Right ventricle myocardium inferior (tissue), 1 donor: ENCODE data around the gene PMEPA1. TPM values are rescaled to one million over a fixed set of nuclear protein-coding genes. Genes with fewer than 3 reads are reported as not detected.
A peak's percentile ranks its signal among the peaks of the same experiment; 100 is the strongest.

ENCODE experiments used
- ATAC-seq: fragments of 200-7000 bp; cut with Tn5 transposase; one replicate; pipeline ENCODE4 v1.9.1; 2020; ENCODE audit warnings: mild to moderate bottlenecking, moderate library complexity
- DNase-seq: peaks from one replicate; pipeline ENCODE4 v3.0.0; 2021; ENCODE audit errors: missing footprints
- intact Hi-C: fragments of 100-400 bp; cut with DNase I; formaldehyde crosslinking; loops from one replicate; pipeline ENCODE4 v1.11.0; 2022
- total RNA-seq: library from RNA; stranded (reverse); fragmentation: NEBNext Ultra II Directional; extraction: Animal tissue kit (Norgen Biotek cat#: 25700); gene quantifications from one replicate; pipeline ENCODE4 v1.2.1, GENCODE V29; 2021
- donor health status: DM: no; HTN: yes; CAD: no; lungs with severe emphysema.

The PMEPA1 gene
- total RNA-seq, 1 donor from 2014 or later = 23.9 TPM

GRCh38 chr20:57625181-57625958 is 84.4 kb downstream of the PMEPA1 start:
- intact Hi-C loops = no loop called here
- DNase-seq = no peak
- no peak for ATAC-seq

GRCh38 chr20:57624124-57624523 is 85.7 kb downstream of the PMEPA1 start:
- DNase-seq (no peak), ATAC-seq (no peak)
- intact Hi-C loops = no loop called here

- intact Hi-C loops = no loop called here
- DNase-seq = peak; percentile 78
- peak; percentile 59 for ATAC-seq
Observed at GRCh38 chr20:57622579-57623381, 87.0 kb downstream of the PMEPA1 start.

- intact Hi-C loops = no loop called here
- no peak for ATAC-seq
Observed at GRCh38 chr20:57622201-57622570, 87.6 kb downstream of the PMEPA1 start.

GRCh38 chr20:57621421-57622200 is 88.2 kb downstream of the PMEPA1 start:
- intact Hi-C loops = no loop called here
- DNase-seq = no peak
- ATAC-seq = no peak

More at GRCh38 chr20:57622201-57622570, 87.6 kb downstream of the PMEPA1 start:
- DNase-seq = no peak

GRCh38 chr20:57620999-57621398 is 88.8 kb downstream of the PMEPA1 start:
- no peak for ATAC-seq
- intact Hi-C loops = no loop called here
- DNase-seq = no peak

- ATAC-seq = no peak
- intact Hi-C loops = no loop called here
- DNase-seq = no peak
Observed at GRCh38 chr20:57620274-57620990, 89.4 kb downstream of the PMEPA1 start, which contains the start of gene ZBP1. ZBP1 (minus strand) TSS chr20:57620426; CDS start chr20:57620295, 131 bp downstream.

GRCh38 chr20:57619051-57619831 is 90.6 kb downstream of the PMEPA1 start:
- DNase-seq (peak; percentile 93), ATAC-seq (peak; percentile 23)
- intact Hi-C loops = no loop called here

GRCh38 chr20:57618764-57619050 is 91.1 kb downstream of the PMEPA1 start:
- ATAC-seq (no peak), DNase-seq (no peak)
- intact Hi-C loops = no loop called here

GRCh38 chr20:57618091-57618763 is 91.6 kb downstream of the PMEPA1 start:
- ATAC-seq = no peak
- intact Hi-C loops = no loop called here
- DNase-seq = no peak

GRCh38 chr20:57617079-57617795 is 92.6 kb downstream of the PMEPA1 start:
- no peak for DNase-seq
- ATAC-seq = no peak
- intact Hi-C loops = no loop called here

- no peak for ATAC-seq
- intact Hi-C loops = no loop called here
- no peak for DNase-seq
Observed at GRCh38 chr20:57616143-57616951, 93.5 kb downstream of the PMEPA1 start.

GRCh38 chr20:57615445-57615811 is 94.4 kb downstream of the PMEPA1 start:
- DNase-seq (no peak), ATAC-seq (no peak)
- intact Hi-C loops = no loop called here

GRCh38 chr20:57614490-57615444 is 95.0 kb downstream of the PMEPA1 start:
- ATAC-seq (no peak), DNase-seq (peak; percentile 65)
- intact Hi-C loops = no loop called here

- intact Hi-C loops = no loop called here
- ATAC-seq (no peak), DNase-seq (no peak)
Observed at GRCh38 chr20:57613481-57613921, 96.3 kb downstream of the PMEPA1 start.
